ENCODE data around the gene OR2AE1.

Gene OR2AE1

GRCh38 chr7:99860281-99861127 lies 16.3 kb downstream of the OR2AE1 start:
- FAIRE-seq (peak; percentile 96), DNase-seq (ENCODE audit: low spot score) (peak; percentile 97)

- no peak for FAIRE-seq
- no peak for DNase-seq (ENCODE audit: low spot score)
Observed at GRCh38 chr7:99855236-99855635, 21.6 kb downstream of the OR2AE1 start.

GRCh38 chr7:99848420-99849216 lies 28.2 kb downstream of the OR2AE1 start:
- DNase-seq (ENCODE audit: low spot score) (no peak), FAIRE-seq (no peak)

- no peak for DNase-seq (ENCODE audit: low spot score)
Observed at GRCh38 chr7:99844328-99844727, 32.5 kb downstream of the OR2AE1 start.

GRCh38 chr7:99843808-99844207 lies 33.0 kb downstream of the OR2AE1 start:
- no peak for DNase-seq (ENCODE audit: low spot score)
- FAIRE-seq = no peak

More at GRCh38 chr7:99844328-99844727, 32.5 kb downstream of the OR2AE1 start:
- FAIRE-seq = no peak

- FAIRE-seq (no peak), DNase-seq (ENCODE audit: low spot score) (no peak)
Observed at GRCh38 chr7:99842926-99843325, 33.9 kb downstream of the OR2AE1 start.

- FAIRE-seq (no peak), DNase-seq (ENCODE audit: low spot score) (no peak)
Observed at GRCh38 chr7:99840136-99840869, 36.5 kb downstream of the OR2AE1 start.

GRCh38 chr7:99839287-99840021 lies 37.4 kb downstream of the OR2AE1 start:
- DNase-seq (ENCODE audit: low spot score) (no peak), FAIRE-seq (no peak)

- FAIRE-seq = peak; percentile 71
- DNase-seq (ENCODE audit: low spot score) = peak; percentile 36
Observed at GRCh38 chr7:99837649-99838361, 39.0 kb downstream of the OR2AE1 start.

GRCh38 chr7:99835189-99835588 lies 41.6 kb downstream of the OR2AE1 start:
- no peak for DNase-seq (ENCODE audit: low spot score)
- no peak for FAIRE-seq

GRCh38 chr7:99834382-99834781 lies 42.5 kb downstream of the OR2AE1 start:
- DNase-seq (ENCODE audit: low spot score) (no peak), FAIRE-seq (no peak)

- no peak for DNase-seq (ENCODE audit: low spot score)
Observed at GRCh38 chr7:99833289-99833877, 43.5 kb downstream of the OR2AE1 start.

GRCh38 chr7:99831595-99831994 lies 45.2 kb downstream of the OR2AE1 start:
- DNase-seq (ENCODE audit: low spot score) = no peak
- no peak for FAIRE-seq

More at GRCh38 chr7:99833289-99833877, 43.5 kb downstream of the OR2AE1 start:
- FAIRE-seq = no peak

- DNase-seq (ENCODE audit: low spot score) = peak; percentile 44
- peak; percentile 79 for FAIRE-seq
Observed at GRCh38 chr7:99829524-99830160, 47.2 kb downstream of the OR2AE1 start.

- FAIRE-seq (no peak), DNase-seq (ENCODE audit: low spot score) (no peak)
Observed at GRCh38 chr7:99828811-99829210, 48.0 kb downstream of the OR2AE1 start.

GRCh38 chr7:99827040-99827778 lies 49.6 kb downstream of the OR2AE1 start:
- DNase-seq (ENCODE audit: low spot score) (no peak), FAIRE-seq (no peak)

Data from RCC 7860 (cell line).